Transverse colon (tissue), 4 donors: ENCODE data around the gene KCTD11. TPM values are rescaled to one million over a fixed set of nuclear protein-coding genes. Genes with fewer than 3 reads are reported as not detected.
"Not testable (repeated sequence)": the region's sequence is repeated elsewhere in the genome, so short reads cannot be mapped to it uniquely, and the experiment has no call there.

Experiments
- DNase-seq: peaks from one replicate; pipeline ENCODE4 v3.0.0-alpha.2; 2019
- H3K27ac ChIP-seq, 4 donors: fragments of 200-600 bp; sonication (generic); 2 replicates each; pipeline ENCODE4 v1.5.1; 2016 to 2018; ENCODE audit warnings: inconsistent platforms in 4 of 4
- H3K27me3 ChIP-seq: fragments of 200-600 bp; sonication (generic); 2 replicates; pipeline ENCODE4 v1.5.1; 2017; ENCODE audit warnings: inconsistent platforms
- H3K36me3 ChIP-seq, 4 donors: fragments of 200-600 bp; sonication (generic); 2 replicates each; pipeline ENCODE4 v1.5.1; 2017 to 2019; ENCODE audit warnings: inconsistent platforms in 4 of 4
- H3K4me1 ChIP-seq, 4 donors: fragments of 200-600 bp; sonication (generic); 2 replicates each; pipeline ENCODE4 v1.5.1; 2017 to 2020; ENCODE audit warnings: inconsistent platforms in 4 of 4
- H3K4me3 ChIP-seq, 4 donors: fragments of 200-600 bp; sonication (generic); 1 replicate in 1 of 4; 2 replicates in 3 of 4; pipeline versions ENCODE4 v1.5.1 to v1.6.1; 2017 to 2019; ENCODE audit warnings: inconsistent platforms in 4 of 4
- H3K9me3 ChIP-seq, 2 donors: fragments of 200-600 bp; sonication (generic); 2 replicates each; pipeline ENCODE4 v1.5.1; 2017 to 2019; ENCODE audit warnings: inconsistent platforms in 2 of 2
- CTCF ChIP-seq, 5 experiments: fragments of 200-600 bp in 3 of 5; fragments of 450-650 bp in 2 of 5; sonication (generic) in 3 of 5; IDR thresholded peaks; 1 replicate in 2 of 5; 2 replicates in 3 of 5; pipeline ENCODE4 v1.5.1; 2016 to 2017; ENCODE audit warnings: antibody characterized with exemption in 5 of 5, inconsistent platforms in 3 of 5, mild to moderate bottlenecking in 2 of 5, moderate library complexity in 1 of 5
- EP300 ChIP-seq: sonication (generic); formaldehyde crosslinking; IDR thresholded peaks from one replicate; pipeline ENCODE4 v1.6.1; 2017; ENCODE audit warnings: antibody characterized with exemption, low read depth
- POLR2A ChIP-seq: fragments of 450-650 bp; IDR thresholded peaks from one replicate; pipeline ENCODE4 v1.6.1; 2016; ENCODE audit warnings: antibody characterized with exemption, mild to moderate bottlenecking, moderate library complexity
- POLR2AphosphoS5 ChIP-seq, 3 donors: sonication (generic); formaldehyde crosslinking; IDR thresholded peaks; one replicate each; pipeline ENCODE4 v1.6.1; 2016; ENCODE audit warnings: antibody characterized with exemption in 3 of 3
- WGBS, 2 donors: methylation state at CpG; one replicate each; pipeline ENCODE4 v1.1.5; 2018; ENCODE audit warnings: low coverage in 1 of 2; 5-methylcytosine and 5-hydroxymethylcytosine counted together
- in situ Hi-C, 4 donors: fragments of 200-750 bp; cut with MboI; loops; one replicate each; pipeline versions ENCODE4 v1.15.0 to v1.15.1; 2017; ENCODE audit warnings: low sequenced_read_pairs in 3 of 4, low pct_ligation_motif_present in 1 of 4, low pct_unique_long_range_greater_than_20kb in 1 of 4
- intact Hi-C: fragments of 100-400 bp; cut with DNase I; formaldehyde crosslinking; loops from one replicate; pipeline ENCODE4 v1.15.1; 2023; ENCODE audit warnings: low total_unique reads
- total RNA-seq, 4 donors: library from RNA; depleted of rRNA; stranded (reverse); fragments of >200 nt; gene quantifications; one replicate each; pipeline ENCODE4 v1.1.0, GENCODE V29; 2016

KCTD11 gene
- total RNA-seq, 4 donors from 2014 or later, result 1.2 to 10.8 (median 7.8) TPM

- 1% methylated on average over 34 of the region's 34 CpGs; no CpG with 5 or more reads in 1 of the 2 donors for WGBS, 2 donors
- DNase-seq, result peak; percentile 80
- TF ChIP-seq CTCF (IDR thresholded peaks at IDR 0.05) (no peak), POLR2AphosphoS5 (IDR thresholded peaks at IDR 0.05) (no peak), POLR2A (no peak), EP300 (no peak)
- Histone ChIP-seq H3K27me3 (no peaks in the 10 kb centered on the region), H3K4me1 (peaks cover 7 to 21% (median 14%) of the 10 kb centered on the region in 4 donors), H3K4me3 (peak overlapping the region; percentile 50 to 89 (median 77)), H3K9me3 (no peaks in the 10 kb centered on the region), H3K36me3 (no peaks in the 10 kb centered on the region), H3K27ac (peak overlapping the region; percentile 90 to 95 (median 92))
- intact Hi-C loops, result no loop called here
- in situ Hi-C loops, result loop anchor here in 1 of 4 donors (25.0 kb wide), 1 partner anchor 293 kb away; the partner anchor contains the start of genes SLC16A11 and SLC16A13
These were observed 21.8 kb upstream of the KCTD11 start for GRCh38 chr17:7329997-7330637.

GRCh38 chr17:7330638-7331015 is 21.3 kb upstream of the KCTD11 start:
- Histone ChIP-seq H3K36me3 (no peaks in the 10 kb centered on the region), H3K4me3 (peak overlapping the region in 3 of 4 donors; percentile 72 to 89 (median 82)), H3K4me1 (peaks cover 7 to 21% (median 14%) of the 10 kb centered on the region in 4 donors), H3K9me3 (no peaks in the 10 kb centered on the region), H3K27me3 (no peaks in the 10 kb centered on the region), H3K27ac (peak overlapping the region; percentile 90 to 95 (median 92))
- 63% methylated on average over 13 of the region's 13 CpGs; no CpG with 5 or more reads in 1 of the 2 donors for WGBS, 2 donors
- no peak for DNase-seq
- in situ Hi-C loops (loop anchor here in 1 of 4 donors (25.0 kb wide), 1 partner anchor 293 kb away; the partner anchor contains the start of genes SLC16A11 and SLC16A13), intact Hi-C loops (no loop called here)
- TF ChIP-seq POLR2AphosphoS5 (IDR thresholded peaks at IDR 0.05) (no peak), POLR2A (no peak), EP300 (no peak)

- intact Hi-C loops, result no loop called here
- Histone ChIP-seq H3K27ac (peak overlapping the region in 1 of 4 donors; percentile 17), H3K36me3 (no peaks in the 10 kb centered on the region), H3K27me3 (peaks cover 4% of the 10 kb centered on the region), H3K4me1 (peaks cover 7 to 21% (median 14%) of the 10 kb centered on the region in 4 donors), H3K4me3 (no peak overlapping the region), H3K9me3 (no peaks in the 10 kb centered on the region)
- DNase-seq, result no peak
- in situ Hi-C loops, result loop anchor here in 1 of 4 donors (25.0 kb wide), 1 partner anchor 295 kb away; the partner anchor contains the start of genes SLC16A11 and SLC16A13
- TF ChIP-seq POLR2AphosphoS5 (IDR thresholded peaks at IDR 0.05) (no peak), EP300 (no peak), CTCF (IDR thresholded peaks at IDR 0.05) (no peak), POLR2A (no peak)
- 0 to 59% methylated on average over 1 to 7 of the region's 7 CpGs for WGBS, 2 donors
These were observed 19.9 kb upstream of the KCTD11 start for GRCh38 chr17:7332111-7332510.

GRCh38 chr17:7332600-7333069 is 19.3 kb upstream of the KCTD11 start:
- H3K4me3 ChIP-seq, H3K36me3 ChIP-seq, DNase-seq, H3K9me3 ChIP-seq, intact Hi-C loops, H3K27me3 ChIP-seq: not testable (repeated sequence)
- in situ Hi-C loops, result loop anchor here in 1 of 4 donors (25.0 kb wide), 1 partner anchor 295 kb away; the partner anchor contains the start of genes SLC16A11 and SLC16A13
- Histone ChIP-seq H3K4me1 (peaks cover 7 to 20% (median 14%) of the 10 kb centered on the region in 4 donors), H3K27ac (peak overlapping the region in 1 of 4 donors; percentile 17)
- 46 to 61% methylated on average over 5 to 13 of the region's 14 CpGs for WGBS, 2 donors

GRCh38 chr17:7334938-7335538 is 16.9 kb upstream of the KCTD11 start:
- 63% methylated on average over 3 of the region's 3 CpGs; no CpG with 5 or more reads in 1 of the 2 donors for WGBS, 2 donors
- Histone ChIP-seq H3K27ac (no peak overlapping the region), H3K9me3 (no peaks in the 10 kb centered on the region), H3K27me3 (peaks cover 4% of the 10 kb centered on the region), H3K36me3 (no peaks in the 10 kb centered on the region), H3K4me3 (no peak overlapping the region), H3K4me1 (peaks cover 4 to 8% (median 7%) of the 10 kb centered on the region in 4 donors)
- DNase-seq, result no peak
- intact Hi-C loops, result no loop called here
- TF ChIP-seq POLR2A, result no peak
- TF ChIP-seq CTCF (IDR thresholded peaks at IDR 0.05), result no peak
- no peak for TF ChIP-seq EP300
- no peak for TF ChIP-seq POLR2AphosphoS5 (IDR thresholded peaks at IDR 0.05)
- in situ Hi-C loops, result loop anchor here in 1 of 4 donors (25.0 kb wide), 1 partner anchor 298 kb away; the partner anchor contains the start of genes SLC16A11 and SLC16A13

GRCh38 chr17:7335765-7336164 is 16.2 kb upstream of the KCTD11 start:
- 72 to 76% methylated on average over 5 to 13 of the region's 13 CpGs for WGBS, 2 donors
- H3K4me3 ChIP-seq, DNase-seq, H3K9me3 ChIP-seq, H3K36me3 ChIP-seq, H3K27me3 ChIP-seq, H3K4me1 ChIP-seq, intact Hi-C loops: not testable (repeated sequence)
- in situ Hi-C loops, result loop anchor here in 1 of 4 donors (25.0 kb wide), 1 partner anchor 298 kb away; the partner anchor contains the start of genes SLC16A11 and SLC16A13
- peak overlapping the region in 3 of 4 donors; percentile 65 to 77 (median 69) for H3K27ac ChIP-seq
